ENCODE results near the gene SNUPN. TPM values are rescaled to one million over a fixed set of nuclear protein-coding genes. Genes with fewer than 3 reads are reported as not detected.

Gene SNUPN
- 24.0 and 24.1 TPM in 2 replicates for total RNA-seq (2014; rRNA removed; shearing (Covaris generic))
- polyA plus RNA-seq (2014; cell fraction: nucleus; rRNA removed), result 21.6 and 24.3 TPM in 2 replicates

DNA sequence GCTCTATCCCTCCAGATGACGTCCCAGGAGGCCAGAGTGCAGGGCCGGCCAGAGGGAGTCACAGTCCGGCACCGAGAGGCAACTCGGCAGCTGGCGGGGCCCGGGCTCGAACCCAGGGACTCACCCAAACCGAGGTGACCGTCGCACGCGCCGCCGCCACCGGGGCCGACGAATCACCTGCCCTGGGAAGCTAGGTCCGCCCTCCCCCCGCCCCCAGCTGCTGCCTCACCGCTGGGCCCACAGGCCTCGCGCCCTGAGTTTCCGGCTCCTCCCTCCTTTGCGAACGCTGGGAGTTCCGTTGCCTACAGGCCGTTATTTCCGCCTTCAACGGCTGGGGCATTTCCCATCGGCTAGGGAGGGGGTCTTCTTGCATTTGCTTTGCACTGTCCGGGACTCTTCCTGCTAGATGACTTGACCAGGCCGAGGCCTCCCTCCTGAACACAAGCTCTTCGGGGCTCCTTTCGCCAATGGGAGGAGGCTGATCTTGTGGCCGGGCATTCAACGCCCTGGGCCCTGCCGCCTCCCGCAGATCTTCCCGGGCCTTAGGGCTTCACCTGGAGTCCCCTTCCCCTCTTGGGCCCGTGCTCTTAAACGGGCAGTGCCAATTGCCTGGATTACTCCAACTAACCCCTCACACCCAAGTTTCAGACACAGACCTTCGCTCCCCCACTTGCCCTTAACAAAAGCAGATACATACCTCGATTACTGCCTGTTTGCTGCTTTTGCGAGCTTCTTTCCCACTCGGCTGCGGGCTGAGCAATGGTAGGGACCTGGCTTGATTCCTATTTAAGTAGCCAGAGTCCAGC lies at the start of gene SNUPN:
Gene SNUPN (minus strand): TSS at position 184 of the 806 bp plus-strand sequence. CDS start 4,674 bp downstream, outside the sequence.
- DNase-seq (ENCODE audit: extremely low read depth, low read depth), result peak; percentile 93

DNA sequence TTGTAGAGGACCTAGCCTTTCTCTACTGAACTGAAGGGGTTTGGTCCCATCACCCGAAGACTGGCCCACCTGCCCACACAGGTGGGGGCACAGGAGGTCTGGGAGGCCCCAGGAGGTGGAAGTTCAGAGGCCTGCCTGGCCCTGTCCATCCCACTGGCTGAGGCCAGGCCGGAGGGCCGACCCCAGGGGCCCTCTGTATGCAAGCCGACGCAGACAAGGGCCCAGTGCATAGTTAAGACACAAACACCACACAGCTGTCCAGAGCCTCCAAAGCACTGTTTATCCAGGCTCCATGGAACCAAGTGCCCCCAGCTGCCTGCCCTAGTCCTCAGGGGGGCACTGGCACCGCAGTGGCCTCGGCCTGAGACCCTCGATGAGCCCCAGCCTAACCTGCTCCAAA lies 48.8 kb upstream of the SNUPN start:
- DNase-seq (ENCODE audit: extremely low read depth, low read depth), result no peak

DNA sequence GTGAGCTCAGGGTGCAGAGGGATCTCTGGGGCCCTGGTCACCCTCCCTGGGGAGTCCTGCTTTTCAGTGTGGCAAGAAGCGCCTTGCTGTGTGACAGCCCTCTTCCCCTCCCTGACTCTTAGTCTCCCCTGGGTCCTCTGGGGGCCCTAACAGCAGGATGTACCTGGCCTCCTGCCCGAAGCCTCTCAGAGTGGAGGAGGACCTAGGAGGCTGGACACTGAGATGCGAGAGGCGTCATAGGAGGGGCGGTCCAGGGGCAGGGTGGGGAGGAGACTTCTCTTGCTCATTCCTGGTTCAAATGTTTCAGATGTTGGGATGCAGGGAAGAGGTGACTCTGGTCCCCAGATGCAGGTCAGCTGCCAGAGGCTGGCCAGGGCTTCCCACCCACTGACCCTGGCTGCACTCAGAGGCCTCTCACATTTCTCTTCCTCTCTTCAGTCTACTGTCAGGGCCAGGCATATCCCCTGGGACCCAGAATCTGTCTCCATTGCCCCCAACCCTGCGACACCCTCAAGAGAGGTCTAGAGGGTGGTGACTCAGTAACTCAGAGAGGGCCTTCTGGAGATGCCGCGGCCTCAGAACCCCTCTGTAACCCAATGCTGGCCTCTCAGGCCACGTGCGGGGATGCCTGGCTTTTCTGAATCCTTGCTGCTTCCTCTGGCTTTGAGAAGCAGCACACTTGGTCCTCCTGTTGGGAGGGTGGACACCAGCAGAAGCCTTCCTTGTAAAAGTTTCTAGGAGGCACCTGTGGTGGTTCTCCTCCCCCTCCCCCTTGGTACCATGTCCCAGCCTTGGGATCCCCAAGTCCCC lies 48.1 kb upstream of the SNUPN start:
- no peak for DNase-seq (ENCODE audit: extremely low read depth, low read depth)

DNA sequence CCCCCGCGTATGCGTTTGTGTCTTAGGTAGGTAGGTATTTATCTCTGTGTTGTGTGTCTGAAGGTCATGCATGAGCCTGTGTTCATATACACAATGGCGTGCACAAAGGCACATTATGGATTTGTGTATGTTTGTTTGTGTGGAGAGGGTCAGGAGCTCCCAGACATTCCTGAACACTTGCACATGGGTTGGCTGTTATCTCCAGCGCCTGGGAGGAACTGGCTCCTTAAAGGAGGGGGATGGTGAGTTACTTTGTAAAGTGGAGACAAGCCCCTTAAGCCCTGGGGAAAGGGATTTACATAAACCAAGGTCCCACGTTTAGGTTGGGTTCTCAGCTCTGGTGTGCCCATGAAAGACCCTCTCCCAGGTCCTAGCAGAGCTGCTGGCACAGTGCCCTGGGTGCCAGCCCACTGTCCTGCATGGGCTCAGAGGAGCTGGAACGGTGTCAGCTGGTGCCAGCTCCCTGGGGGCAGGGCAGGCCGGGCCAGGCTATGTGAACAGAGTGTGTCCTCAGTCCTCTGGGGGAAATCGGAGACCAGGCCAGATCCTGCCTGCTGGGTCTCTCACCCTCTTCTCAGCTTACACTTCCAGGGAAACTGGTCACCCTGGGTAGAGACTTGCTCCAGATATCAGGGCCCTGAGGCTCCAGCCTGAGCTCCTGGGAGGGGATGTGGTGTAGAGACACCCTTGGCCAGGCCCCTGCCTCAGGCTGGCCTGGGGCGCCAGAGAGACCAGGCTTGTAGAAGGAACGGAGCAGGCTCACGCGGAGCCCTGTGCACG lies 47.3 kb upstream of the SNUPN start:
- DNase-seq (ENCODE audit: extremely low read depth, low read depth), result no peak

DNA sequence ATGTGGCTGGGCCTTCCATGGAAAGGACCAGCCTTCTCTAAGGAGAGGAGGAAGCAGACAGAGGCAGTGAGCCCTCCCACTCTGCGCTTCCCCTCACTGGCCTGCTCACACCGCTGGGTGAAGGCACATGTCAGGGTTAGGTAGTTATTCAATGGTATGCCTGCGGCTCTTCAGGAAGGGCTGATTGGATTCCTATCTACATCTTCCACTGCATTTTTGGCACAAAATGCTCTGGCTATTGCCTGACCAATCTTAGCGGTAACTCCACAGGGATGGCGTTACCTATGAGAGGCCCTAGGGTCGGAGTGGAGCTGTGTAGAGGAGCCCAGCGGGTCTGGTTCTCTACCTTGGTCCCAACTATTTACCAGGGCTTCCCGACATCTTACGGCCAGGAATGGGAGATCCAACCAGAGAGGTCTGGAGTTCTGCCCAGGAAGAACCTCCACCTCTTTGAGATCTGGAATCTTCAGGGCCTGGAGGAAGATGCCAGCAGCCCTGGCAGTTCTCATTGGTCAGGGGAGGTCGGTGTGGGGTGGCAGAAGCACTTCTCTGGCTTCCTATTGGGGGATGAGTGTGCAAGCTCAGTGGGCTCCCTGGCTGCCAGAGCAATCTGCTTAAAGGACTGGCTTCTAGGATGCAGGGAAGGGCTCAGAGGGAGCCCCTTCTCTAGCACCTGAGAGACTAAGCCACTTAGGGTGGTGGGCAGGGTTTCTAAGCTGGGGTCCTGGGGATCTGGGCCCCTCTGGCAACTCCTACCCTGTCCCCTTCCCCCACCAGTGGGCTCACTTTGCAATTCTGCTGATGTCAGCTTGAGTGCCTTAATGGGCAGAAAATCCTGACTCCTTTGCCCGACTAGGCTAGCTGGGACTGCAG lies 46.4 kb upstream of the SNUPN start:
- no peak for DNase-seq (ENCODE audit: extremely low read depth, low read depth)

DNA sequence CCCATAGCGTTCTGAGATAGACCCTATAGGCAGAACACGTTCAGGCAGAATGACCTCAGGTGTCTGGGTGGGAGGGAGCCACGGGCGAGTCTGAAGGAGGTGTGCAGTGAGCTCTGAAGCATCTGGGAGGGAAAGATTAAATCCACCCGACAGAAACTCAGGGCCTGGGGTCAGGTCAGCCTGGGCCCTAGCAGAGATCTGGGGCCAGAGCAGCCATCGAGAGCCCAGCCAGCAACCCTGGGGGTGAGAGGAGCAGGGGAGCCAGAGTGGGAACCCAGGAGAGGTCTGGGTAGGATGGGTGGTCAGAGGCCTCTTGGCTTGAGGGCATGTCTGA lies 44.3 kb upstream of the SNUPN start:
- no peak for DNase-seq (ENCODE audit: extremely low read depth, low read depth)

DNA sequence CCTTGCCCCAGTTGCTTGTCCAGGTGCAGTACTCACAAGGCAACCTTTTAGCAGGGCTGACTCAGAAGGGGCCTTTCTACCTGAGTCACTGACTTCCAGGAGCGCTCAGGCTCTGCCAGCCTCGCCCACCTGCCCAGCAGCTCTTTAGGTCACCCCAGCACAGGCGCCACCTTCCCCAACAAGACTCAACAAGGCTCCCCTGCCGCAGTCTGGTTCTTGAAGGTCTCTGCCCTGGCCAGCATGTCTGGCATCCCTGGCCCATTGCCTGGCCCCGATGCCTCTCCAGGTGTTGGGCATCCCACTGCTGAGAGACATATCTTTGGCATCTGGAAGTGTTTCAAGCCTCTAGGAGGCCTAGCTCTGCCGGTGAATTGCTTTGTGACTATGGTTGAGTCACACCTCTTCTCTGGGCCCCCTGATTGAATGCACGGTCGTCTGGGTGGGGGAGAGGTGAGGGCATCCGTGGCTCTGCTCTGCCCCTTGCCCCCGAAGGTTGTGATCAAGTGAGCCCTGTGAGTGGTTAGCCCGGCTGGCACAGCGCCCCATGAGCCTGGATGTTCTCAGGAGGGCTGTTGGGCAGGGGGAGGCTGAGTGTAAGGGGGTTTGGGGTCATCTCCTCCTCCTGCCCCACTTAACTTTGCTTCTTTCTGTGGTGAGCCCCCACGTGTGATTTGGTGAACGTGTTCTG lies 43.8 kb upstream of the SNUPN start:
- no peak for DNase-seq (ENCODE audit: extremely low read depth, low read depth)

DNA sequence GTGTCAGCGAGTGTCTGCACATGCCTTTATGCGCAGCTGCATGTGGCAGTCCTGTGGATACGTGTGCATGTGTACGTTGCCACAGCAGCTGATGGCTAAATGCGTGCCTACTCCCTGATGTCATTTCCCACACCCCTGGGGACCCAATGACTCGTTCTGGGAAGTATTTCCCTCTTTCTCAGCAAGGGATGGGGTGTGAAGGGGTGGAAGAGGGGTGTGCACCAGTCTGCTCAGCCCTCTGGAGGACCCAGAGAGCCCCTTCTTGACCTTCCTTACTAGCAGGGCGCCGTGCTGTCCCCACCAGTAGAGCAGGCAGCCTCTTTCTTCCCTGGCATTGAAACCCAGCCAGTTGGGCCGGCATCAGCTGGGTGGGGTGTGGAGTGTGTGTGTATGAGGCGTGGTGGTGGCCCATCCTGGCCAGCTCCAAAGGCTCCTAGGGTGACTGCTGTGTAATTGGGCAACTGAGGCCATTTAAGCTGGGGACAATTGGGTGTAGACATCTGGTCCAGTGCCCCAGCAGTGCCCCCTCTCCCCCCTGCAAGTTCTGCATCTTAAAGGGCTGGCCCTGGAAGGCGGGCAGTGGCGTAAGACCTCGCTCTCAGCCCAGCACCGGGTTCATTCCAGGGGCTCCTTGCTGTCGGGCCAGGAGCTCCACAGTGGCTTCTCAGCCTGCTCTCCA lies 41.4 kb upstream of the SNUPN start:
- DNase-seq (ENCODE audit: extremely low read depth, low read depth), result peak; percentile 80

DNA sequence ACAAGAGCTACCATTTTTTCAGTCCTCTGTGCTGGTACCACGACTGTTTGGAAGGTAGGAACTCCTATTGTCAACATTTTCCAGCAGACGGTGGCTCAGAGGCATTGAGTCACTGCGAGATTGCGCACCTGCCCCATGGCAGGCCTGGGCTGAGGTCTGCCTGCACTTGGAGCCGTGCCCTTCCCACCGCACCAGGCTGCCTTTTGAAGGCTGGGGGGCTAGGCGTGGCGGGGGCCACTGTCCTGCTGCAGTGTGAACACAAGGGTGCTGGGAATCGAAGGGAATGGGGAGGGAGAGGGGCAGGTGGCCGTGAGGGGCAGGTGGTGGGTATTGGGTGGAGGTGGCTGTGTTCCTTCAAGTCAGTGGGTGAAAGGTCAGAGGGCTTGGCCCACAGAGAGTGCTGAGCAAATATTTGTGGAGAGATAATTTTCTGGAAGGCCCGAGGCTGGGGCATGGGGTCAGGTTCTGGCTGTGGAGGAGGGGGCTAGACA lies 38.5 kb upstream of the SNUPN start:
- DNase-seq (ENCODE audit: extremely low read depth, low read depth), result no peak

DNA sequence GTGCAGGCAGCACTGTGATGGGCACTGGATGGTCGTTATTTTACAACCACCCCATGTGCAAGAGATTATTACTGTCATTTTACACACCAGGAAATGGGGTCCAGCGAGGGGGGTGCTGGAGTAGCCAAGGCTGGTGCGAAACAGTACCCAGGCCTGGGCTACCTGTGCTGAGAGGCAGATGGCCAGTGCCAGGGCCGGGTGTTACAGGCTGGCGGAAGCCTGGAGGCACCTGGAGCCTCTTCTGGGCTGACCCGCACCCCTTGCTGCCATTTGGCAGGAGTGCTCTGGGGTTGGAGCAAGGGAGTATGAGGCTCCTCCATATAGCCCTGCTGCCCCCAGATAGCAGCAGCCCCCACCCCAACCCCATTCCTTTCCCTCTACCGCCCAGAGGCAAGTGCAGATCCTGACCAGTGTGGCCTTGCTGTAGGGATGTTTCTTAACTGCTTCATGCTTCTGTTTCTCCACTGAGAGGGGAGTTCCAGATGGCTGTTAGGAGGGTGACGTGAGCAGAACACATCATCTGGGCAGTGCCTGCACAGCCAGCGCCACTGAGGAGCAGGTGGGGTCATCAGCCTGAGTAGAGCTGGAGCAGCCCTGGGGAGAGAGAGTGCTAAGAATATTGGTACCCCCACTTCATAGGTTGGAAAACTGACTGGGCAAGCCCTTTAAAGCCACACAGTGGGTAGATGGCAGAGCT lies 37.4 kb upstream of the SNUPN start:
- no peak for DNase-seq (ENCODE audit: extremely low read depth, low read depth)

DNA sequence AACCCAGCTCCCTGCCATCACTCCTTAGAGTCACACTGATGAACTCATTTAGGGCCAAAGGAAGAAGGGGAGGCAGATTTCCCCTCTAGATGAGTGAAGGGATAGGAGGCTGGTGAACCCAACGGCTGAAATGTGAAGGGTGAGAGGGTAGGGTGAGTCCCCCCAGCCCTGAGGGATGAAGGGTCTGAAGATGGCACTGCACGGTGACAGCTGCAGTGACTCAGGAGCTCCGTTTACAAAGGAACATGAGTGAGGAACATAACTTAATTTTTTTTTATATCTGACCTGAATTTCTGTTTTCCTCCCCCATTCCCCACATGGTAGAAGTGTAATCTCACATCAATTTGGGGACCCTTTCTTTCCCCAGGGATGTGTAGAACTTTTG lies 36.2 kb upstream of the SNUPN start:
- DNase-seq (ENCODE audit: extremely low read depth, low read depth), result no peak

DNA sequence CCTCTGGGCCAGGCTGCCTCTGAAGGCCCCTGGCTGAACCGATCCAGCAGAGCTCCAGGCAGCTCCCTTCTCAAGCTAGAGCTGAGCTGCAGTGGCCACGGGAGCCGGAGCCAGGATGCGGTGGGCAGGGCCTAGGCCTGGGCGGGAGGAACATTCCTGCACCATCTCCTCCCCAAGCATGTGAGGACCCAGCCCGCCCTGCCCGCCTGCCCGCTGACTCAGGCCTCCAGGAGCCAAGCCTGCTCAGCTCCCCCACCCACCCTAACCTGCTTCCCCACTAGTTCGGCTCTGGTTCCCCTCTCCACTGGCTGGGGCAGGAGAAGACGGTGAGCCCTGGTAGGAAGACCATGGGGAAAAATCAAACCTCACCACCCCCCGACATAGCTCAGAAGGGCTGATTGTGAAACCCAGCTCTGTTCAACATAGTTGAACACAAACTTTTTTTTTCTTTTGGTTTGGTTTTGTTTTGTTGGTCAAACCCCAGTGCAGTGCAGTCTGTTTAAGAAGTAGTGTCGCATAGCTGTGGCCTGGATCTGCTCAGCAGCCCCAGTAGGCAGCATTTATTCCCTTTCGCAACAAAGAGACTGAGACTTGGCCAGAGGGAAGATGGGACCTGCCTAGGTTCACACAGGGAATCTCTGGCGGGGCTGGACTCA lies 35.7 kb upstream of the SNUPN start:
- DNase-seq (ENCODE audit: extremely low read depth, low read depth), result peak; percentile 38

DNA sequence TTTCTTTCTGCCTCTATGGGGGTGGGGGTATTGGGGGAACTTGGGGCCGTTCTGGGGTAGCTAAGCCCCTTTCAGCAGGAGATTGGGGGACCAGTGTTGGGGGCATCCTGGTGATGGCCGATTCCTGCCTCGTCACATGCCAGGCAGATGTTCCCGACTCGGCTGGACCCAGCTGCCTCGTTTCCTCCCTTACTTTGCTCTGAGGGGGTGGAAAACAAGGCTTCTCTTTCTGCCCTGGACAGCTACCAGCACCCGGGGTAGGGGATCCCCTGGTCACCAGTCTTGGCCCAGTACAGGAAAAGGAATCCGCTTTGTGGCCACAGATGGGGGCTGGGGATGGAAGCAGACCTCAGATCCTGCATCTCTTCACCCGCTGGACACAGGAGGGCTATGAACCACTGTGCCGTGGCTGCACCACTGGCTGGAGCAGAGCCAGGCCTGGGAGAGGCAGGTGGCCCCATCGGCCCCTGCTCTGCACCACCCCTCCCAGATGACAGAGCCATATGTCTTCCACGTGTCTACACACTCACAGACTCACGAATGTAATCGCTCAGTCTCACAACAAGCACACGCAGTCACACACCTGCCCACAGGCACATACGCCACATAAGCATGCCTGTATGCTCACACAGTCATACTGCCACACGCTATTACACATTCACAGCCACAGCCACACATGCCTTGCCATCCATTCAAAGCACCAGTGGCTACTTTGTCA lies 34.6 kb upstream of the SNUPN start:
- no peak for DNase-seq (ENCODE audit: extremely low read depth, low read depth)

DNA sequence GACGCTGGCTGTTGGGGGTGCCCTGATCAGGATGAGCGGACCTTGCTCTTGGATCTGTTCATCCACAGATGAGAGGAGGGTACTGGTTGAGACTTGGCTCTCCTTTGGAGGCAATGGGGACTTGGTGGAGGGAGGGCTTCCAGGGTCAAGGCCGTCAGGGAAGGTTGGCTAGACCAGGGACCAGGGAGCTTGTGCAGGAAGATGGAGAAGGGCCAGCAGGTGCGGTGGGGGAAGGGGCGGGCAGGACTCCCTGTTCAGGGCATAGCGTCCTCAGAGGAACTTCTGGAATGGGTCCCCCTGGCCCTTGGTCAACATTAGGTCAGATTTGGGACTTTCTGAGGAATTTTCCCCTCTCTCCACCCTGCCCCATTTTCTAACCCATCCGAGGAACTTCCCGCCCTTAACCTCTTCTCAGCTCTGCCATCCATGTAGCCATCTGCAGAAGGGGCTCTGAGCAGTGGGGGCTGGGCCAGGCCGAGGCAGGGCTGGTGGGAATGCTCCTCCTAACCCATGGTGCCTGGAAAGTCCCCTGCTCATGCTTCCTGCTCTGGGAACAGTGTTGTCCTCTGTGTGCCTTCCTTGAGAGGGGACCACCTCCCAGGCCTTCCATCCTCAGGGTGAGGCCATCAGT lies 33.7 kb upstream of the SNUPN start:
- no peak for DNase-seq (ENCODE audit: extremely low read depth, low read depth)

DNA sequence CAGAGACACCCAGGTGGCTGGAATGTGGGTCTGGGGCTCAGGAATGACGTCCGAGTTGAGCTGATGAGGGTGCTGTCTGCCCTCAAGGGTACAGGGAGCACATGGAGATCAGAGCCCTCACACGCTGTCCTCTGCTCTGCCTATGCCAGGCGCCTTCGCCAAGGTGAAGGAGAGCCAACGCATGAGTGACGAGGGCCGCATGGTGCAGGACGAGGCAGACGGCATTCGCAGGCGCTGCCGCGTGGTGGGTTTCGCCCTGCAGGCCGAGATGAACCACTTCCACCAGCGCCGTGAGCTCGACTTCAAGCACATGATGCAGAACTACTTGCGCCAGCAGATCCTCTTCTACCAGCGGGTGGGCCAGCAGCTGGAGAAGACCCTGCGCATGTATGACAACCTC lies 31.3 kb upstream of the SNUPN start:
- DNase-seq (ENCODE audit: extremely low read depth, low read depth), result no peak

DNA sequence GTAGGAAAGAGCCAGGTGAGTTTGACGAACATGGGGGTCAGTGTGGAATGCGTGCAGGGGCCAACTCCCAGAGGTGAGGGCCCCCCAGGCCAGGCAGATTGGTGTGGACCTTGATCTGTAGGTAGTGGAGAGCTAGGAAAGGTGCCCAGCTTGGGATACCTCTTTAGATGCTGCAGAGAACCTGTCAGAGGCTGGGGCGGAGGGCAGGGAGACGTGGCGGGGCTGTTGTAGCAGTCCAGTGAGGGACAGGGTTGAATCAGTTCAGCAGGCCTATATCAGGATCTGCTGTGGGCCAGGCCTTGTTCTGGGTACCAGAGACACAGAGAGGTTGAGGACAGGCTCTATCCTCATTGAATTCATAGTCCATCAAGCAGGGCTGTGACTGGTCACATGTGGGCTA lies 30.8 kb upstream of the SNUPN start:
- no peak for DNase-seq (ENCODE audit: extremely low read depth, low read depth)

DNA sequence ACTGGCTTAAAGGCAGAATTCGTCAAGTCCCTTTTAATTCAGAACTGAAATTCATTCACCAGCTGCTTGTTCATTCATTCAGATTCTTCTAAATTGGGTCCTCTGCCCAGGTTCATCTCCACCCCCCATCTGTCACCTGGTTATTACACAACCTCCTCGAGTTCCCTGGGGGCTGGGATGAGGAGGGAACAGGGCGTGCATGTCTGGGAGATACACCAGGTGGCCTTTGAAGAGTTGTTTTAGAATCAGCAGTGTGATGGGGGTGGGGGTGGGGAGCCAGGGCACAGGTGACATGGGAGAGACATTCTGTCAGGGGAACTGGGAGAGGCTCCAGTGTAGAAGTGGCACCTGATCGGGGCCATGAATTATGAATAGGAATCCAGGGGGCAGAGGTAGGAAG lies 30.4 kb upstream of the SNUPN start:
- DNase-seq (ENCODE audit: extremely low read depth, low read depth), result no peak

Data from NCI-H460 (cell line).